ENCODE results near the gene SCP2D1. TPM values are rescaled to one million over a fixed set of nuclear protein-coding genes. Genes with fewer than 3 reads are reported as not detected.

Gene SCP2D1
- polyA plus RNA-seq, 10 donors = not detected

Other genes with a start within 250 kb of the SCP2D1 start
- 10 to 100 TPM; 73.3 to 96.0 (median 85.6) TPM for gene SMIM26, start 246.4 kb upstream of the SCP2D1 start, polyA plus RNA-seq (ENCODE audit: insufficient read length in 10 of 10)
- gene DTD1, start 225.7 kb upstream of the SCP2D1 start, polyA plus RNA-seq (ENCODE audit: insufficient read length in 10 of 10) = 10 to 100 TPM; 13.2 to 20.5 (median 17.4) TPM